Measurements from ENCODE around the gene RNF123.

The RNF123 gene

DNA sequence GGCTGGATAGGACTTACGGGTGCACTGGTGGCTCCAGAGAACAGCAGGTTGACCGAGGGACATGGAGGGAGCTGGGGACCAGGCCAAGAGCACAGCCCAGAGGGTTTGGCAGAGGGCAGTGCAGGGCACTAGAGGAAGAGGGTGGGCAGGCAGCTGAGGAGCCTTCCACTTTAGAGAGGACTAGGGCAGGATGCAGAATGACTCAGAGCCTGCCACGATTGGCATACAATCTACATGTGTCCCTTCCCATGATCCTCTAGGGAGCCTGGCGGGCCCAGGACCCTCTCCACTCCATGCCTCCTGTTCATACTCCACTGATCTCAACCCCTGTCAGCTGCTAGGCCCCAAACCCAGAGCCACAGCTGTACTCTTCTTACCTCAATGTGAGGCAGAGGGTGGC, 29.6 kb upstream of the RNF123 start:
- DNase-seq, result no peak

DNA sequence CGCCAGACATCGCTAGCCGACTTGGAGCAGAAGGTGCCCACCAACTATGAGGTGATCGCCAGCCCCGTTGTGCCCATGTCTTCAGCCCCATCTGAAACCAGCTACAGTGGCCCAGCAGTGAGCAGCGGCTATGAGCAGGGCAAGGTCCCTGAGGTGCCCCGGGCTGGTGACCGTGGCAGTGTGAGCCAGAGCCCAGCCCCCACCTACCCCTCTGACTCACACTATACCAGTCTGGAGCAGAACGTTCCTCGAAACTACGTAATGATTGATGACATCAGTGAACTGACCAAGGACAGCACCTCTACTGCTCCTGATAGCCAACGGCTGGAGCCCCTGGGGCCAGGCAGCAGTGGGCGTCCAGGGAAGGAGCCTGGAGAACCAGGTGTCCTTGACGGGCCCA, 28.1 kb upstream of the RNF123 start:
- DNase-seq, result peak; percentile 23

DNA sequence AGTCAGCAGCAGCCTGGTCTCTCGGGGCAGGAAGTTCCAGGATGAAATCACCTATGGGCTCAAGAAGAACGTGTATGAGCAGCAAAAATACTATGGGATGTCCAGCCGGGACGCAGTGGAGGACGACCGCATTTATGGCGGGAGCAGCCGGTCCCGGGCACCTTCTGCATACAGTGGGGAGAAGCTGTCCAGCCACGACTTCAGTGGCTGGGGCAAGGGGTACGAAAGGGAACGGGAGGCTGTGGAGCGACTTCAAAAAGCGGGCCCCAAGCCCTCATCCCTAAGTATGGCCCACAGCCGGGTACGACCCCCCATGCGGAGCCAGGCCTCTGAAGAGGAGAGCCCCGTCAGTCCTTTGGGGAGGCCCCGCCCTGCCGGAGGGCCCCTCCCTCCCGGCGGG, 27.3 kb upstream of the RNF123 start:
- DNase-seq, result no peak

DNA sequence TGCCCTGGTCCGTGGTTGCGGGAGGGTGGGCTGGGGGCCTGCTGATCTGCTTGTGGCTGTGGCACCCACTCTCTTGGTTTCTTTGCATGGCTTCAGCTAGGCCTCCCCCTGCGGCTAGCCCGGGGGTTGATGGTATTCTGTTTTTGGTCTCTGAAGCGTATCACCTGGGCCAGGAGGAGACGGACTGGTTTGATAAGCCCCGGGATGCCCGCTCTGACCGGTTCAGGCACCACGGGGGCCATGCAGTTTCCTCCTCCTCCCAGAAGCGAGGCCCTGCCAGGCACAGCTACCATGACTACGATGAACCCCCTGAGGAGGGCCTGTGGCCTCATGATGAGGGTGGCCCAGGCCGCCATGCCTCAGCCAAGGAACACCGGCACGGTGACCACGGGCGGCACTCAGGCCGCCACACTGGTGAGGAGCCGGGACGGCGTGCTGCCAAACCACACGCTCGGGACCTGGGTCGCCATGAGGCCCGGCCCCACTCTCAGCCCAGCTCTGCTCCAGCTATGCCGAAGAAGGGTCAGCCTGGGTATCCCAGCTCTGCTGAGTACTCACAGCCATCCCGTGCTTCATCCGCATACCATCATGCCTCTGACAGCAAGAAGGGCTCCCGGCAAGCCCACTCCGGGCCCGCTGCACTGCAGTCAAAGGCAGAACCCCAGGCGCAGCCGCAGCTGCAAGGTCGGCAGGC, 26.5 kb upstream of the RNF123 start:
- DNase-seq, result no peak

DNA sequence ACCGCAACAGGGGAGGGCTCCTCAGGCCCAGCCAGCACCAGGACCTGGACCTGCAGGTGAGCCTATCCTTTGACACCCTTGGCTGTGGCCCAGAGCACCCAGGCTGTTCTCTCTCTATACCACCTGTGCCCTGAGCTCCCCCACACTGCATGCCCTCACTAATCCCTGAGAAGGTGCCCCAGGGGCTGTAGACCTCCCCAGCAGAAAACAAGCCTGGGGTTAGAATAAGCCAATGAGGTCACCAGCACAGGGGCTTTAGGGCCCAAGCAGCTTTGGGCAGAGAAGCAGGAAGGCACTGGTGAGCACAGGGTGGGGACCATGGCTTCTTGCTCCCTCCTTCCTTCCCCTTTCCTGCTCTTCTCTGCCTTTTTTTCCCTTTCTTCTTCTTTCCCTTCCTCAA, 25.5 kb upstream of the RNF123 start:
- no peak for DNase-seq

DNA sequence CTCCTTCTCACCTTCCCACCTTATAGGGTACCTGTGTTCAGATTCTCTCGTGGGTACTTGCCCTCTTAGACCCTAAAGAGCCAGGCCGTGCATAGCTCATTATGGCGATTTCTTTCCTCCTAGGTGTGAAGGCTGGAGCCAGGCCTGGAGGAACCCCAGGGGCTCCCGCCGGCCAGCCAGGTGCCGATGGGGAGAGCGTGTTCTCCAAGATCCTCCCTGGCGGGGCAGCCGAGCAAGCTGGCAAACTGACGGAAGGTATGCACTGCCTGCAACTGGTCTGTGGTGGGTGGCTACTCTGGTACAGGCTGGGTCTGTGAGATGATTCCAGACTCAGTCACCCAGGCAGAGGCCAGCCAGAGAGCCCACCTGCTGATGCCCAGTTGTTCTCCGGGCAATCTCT, 25.1 kb upstream of the RNF123 start:
- DNase-seq, result no peak

DNA sequence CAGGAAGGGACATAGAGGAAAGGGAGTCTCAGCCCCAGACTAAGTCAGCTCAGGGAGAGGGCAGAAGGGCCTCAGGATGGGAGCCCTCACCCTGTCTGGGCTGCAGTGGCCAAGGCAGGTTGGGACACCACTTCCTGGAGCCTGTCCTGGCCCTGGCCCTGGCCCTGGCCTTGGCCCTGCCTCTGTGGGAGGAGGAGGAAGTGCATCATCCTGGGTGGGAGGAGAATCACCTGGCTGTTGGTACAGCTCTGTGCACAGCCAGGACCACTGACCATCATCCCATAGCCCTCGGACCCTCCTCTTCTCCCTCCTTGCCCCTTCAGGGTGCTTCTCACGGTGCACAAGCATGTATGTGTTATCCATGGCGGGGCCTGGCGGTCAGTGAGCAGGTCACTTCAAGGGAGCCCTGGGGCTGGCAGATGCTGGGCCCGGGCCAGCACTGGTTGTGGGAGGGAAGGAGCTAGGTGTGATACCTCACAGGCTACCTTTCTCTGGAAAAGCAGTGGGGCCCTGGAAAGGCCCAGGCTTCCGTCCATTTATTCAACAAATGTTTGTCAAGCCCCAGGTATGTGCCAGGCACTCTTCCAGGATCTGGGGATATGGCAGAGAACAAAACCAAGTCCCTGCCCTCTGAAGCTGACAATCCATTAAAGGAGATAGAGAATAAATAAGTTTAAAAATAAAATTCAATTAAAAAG, 23.4 kb upstream of the RNF123 start:
- no peak for DNase-seq

DNA sequence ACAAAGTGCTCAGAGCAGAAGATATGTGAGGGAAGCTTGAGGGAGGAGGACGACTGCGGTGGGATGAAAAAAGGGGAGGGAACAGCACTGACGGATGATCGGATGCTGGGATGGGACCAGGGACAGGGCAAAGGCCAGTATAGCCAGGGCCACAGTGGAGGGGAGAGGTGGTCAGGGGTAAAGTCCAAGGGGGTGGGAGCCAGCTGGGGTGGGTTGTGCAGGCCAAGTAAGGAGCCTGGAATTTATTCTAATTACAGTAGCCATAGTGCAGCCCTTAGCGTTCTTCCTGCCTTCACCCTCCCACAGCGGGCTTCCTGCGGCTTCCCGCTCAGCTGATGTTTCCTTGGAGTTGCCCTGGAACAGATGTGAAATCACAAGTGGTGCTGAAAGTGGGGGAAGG, 22.8 kb upstream of the RNF123 start:
- DNase-seq, result no peak

DNA sequence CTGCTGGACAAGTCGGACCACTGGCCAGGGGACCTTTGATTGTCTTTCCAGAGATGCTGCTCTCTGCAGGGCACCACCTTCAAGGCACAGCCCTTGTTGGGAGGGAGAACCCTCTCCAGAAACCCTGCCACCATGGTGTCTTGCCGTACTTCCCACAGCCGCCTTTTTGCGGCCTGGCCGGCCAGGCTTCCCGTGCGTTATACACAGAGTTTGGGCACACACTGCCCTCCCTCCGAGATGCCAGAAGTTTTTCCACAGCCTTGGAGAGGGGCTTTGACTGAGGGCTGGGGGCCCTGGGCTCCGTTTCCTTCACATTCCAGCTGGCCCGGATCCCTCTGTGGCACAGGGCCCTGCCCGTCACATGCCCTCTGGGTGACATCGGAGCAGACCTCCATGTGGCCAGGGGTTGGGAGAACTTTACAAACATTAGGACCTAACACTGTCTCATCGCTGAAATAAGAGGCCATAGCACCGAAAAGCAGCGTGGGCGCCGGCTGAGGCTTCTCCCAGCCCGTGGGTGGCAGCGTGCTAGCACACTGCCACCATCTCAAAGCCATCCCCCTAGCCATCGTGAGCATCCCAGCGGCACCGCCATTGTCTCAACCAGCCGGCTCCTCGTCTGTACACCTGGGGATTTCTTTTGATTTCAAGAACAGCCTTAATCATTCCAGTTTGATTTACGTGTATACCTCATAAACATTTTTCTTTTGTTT, 21.5 kb upstream of the RNF123 start:
- no peak for DNase-seq

DNA sequence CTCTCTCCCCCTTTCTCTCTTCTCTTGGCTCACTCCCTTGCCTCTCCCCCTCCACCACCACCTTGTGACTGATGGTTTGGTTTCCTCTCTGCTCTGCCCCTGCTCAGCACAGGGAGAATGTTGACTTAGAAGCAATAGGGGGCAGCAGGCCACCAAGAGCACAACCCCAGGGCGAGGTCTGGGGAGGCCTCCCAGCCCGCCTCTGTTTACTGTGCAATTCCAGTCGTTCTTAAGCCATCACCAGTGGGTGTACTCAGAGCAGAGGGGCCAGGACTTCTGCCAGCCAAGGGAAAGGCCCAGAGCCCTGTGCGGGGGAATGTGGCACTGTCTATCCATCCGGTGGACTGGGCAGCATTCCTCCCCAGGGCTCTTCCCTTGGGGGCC, 21.0 kb upstream of the RNF123 start:
- DNase-seq, result peak; percentile 29

DNA sequence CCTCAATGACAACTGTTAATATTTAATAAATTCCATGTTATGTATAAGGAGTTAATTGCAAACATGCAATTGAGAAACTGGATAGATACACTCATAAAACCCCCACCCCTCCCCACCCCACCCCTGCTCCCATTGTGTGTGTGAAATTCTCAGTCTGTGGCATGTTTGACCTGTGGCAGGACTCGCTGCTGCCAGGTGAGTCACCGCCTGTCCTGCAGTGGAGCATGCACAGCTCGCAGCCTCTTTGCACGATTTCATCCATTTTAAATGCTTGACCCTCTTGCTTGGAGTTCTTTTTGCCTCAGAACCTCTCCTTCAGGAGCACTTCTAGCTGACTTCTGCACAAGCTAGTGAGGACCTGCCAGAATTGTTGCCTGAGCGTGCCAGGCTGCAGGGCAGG, 20.5 kb upstream of the RNF123 start:
- peak; percentile 41 for DNase-seq

DNA sequence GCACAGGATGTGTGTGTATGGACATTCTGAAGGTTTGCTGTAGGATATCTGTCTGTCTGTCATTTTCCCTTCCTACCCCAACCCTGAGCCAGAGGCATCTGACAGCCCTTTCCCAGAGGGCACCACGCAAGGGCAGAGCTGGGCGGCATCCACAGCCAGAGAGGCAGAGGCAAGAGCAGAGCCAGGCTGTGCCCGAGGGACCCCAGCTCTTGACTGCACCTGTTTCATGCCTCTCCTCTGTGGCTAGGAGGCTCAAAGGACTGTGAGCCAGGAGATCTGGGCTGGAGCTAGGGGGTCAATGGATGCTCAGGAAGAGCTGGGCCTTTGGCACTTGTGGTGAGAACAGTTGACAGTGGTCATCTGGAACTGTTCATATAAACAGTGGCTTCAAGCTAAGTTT, 20.0 kb upstream of the RNF123 start:
- DNase-seq, result no peak

DNA sequence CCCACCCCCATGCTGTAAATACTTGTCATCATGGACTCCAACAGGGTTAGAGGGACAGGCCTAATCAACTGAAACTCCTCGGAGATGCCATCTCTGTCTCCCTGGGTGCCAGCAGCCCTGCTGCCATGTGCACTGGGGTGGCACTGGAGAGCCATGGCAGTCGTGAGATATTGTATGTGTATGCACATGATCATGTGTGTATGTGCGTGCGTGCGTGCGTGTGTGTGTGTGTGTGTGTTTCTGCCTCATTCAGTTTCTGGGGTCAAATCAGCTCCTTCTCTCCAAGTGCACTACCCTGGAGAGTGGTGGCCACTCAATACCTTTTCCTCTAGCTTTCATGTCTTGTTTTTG, 18.4 kb upstream of the RNF123 start:
- no peak for DNase-seq

DNA sequence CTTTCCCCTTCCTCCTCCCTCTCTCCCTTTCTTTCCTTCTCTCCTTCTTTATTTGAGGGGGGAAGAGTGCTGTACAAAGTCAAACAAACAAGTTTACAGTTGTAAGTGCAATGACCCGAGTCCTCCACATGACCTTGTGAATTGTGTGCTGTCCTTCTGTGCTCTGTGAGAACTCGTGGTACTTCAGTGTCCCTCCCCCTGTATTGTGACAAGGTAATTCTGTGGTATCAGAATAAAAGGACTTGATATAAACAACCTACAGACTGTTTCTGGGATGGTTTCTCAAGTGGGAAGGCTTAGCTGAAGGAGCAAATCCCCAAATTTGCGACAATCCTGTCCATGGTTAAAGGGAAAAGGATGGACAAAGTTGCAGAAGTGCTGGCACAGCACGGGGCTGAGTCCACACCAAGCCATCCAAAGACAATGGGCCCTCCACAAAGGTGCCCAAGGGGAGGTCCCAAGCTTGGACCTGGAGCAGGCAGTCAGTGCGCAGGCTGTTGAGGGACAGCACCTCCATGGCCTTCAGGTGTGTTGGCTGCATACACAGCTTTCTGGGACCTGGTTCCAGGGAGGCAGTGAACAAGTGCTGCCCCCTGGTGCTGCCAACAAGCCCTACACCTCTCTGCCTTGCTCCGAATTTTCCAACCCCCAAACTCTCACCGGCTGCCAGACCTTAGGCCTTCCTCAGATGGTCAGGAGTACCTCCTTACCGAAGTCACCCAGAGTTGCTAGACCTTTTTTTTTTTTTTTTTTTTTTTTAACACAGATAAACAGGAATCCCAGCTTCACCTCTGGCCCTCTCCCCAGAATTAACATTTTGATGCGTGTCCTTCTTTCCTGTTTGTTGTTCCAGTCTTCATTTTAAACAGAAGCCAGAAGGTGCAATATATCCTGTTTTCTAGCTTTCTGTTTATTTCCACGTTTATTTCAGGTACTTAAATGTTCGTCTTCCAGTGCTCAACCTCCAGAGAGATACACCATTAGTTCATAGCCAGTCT, 17.8 kb upstream of the RNF123 start:
- peak; percentile 64 for DNase-seq

DNA sequence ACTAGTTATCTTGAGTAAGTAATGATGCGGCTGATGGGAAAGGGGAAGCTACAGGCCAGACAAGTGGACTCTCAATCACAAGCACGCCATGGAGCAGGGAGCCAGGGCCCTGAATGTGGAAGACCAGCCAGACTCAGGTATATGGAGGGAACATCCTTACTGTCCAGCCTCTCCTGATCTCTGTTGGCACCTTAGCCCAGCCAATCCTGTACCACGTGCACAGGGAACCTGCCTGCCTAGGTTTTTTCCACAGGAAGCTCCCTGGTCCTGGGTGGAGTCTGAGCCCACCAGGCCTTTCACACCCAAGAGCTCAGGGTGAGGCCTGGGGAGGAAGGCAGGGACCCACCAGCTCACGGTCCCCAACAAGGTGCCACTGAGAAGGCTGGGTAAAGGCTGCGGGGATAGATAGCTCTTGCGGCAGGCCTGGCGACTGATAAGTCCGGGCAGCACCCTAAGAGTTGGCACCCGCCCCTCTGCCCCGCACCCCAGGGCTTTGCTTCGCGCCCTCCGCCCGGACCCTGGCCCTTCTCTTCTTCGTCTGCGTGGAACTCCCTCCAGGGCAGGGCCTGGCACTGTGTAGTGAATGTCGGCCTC, 16.1 kb upstream of the RNF123 start:
- DNase-seq, result no peak

DNA sequence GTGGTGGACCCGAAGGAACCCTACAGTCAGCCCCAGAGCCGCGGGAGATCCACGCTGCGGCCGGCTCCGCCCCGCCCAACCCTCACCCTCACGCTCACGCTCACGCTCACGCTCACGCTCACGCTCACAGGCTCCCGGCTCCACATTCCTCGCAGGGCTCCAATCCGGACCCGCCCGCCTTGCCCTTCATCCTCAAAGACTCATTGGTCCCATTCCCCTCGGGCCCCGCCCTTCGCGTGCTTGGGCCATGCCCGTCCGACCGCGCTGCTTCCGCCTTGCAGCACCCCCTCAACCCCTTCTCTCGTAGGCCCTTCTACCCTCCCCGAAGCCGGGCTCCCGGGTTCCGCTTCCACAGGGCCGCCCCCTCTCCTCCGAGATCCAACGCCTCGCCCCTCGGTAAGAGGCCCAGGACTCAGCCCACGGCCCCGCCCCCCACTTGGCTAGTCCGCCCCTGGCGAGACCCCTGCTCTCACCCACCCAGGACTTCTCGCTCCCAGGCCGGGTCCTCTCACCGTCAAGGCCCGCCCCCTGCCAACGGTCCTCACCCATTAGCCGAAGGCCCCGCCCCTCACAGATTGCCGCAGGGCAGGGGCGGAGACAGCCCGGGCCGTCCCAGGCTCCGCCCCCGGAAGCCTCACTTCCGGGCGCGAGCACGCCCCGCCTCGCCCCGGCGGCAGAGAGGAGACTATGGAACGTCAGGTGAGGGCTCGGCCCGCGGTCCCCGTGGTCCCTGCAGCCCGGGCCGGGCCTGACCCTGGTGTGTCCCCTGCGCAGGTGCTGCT, 15.5 kb upstream of the RNF123 start, which contains the start of gene APEH:
APEH (plus strand) TSS at position 637 of the 782 bp plus-strand sequence; CDS start at position 688, 51 bp downstream.
- peak; percentile 99 for DNase-seq

DNA sequence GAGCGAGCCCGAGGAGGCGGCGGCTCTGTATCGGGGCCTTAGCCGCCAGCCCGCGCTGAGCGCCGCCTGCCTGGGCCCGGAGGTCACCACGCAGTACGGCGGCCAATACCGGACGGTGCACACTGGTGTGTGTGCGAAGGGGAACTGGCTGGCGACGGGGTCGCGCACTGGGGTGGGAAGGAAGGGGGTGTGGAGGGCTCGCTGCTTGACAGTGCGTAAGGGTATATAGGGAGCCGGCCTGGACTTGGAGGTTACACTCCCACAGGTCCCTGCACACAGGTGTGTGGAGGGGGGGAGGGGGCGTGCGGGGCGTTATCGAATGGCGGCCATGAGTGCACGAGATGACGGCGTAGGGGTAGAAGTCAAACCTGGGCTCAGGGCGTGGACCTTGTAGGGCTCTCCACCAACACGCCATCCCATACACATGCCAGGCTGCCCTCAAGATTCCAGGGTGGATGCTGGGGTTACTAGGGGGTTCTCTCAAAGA, 14.8 kb upstream of the RNF123 start:
- no peak for DNase-seq

DNA sequence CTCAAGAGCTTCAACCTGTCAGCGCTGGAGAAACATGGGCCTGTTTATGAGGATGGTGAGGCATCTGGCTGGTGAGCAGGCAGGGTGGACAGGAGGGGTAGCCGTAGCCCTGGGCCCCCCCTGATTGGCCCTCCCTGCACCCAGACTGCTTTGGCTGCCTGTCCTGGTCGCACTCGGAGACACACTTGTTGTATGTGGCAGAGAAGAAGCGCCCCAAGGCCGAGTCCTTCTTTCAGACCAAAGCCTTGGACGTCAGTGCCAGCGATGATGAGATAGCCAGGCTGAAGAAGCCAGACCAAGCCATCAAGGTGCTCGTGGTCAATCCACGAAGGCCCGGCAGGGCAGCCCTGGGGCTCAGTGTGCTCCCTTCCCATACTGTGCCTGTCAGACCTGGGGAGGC, 13.4 kb upstream of the RNF123 start:
- DNase-seq, result no peak

DNA sequence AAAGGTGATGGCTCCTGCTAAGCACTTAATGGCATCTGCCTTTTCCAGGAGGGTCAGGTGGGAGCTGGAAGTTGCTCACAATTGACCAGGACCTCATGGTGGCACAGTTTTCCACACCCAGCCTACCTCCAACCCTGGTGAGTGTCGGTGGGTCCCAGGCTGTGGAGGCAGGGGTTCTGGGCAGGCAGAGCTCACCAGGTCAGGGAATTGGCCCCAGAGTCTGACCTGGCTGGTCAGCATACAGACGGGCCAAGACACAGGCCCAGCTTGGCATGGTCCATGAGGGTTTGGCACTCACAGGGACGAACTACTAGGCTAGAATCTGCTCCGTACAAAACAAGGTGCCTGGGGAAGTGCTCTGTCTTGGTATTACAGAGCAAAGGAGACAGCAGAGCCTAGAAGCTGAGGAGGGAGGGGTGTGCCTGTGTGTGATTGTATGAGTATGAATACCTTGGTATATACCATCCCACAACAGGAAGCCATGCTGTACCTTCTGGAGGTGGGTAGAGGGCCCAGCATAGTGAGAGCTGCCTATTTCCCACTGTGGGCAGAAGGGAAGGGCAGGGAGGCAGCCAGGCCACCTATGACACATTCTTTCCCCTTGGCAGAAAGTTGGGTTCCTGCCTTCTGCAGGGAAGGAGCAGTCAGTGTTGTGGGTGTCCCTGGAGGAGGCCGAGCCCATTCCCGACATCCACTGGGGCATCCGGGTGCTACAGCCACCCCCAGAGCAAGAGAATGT, 8.7 kb upstream of the RNF123 start:
- DNase-seq, result no peak

DNA sequence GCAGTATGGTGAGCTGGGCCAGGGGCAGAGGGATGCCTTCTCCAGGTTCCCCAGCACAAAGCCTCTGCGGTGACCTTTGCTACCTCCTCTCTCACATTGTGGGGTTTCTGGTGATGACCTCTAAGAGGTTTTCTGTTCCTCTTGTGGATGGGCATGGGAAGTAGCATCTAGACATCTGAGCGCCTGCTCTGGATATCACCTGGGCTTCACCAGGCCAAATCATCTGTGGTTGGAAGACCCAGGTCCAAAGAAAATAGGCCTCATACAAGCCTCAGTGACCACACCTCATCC, 8.2 kb upstream of the RNF123 start:
- DNase-seq, result no peak

DNA sequence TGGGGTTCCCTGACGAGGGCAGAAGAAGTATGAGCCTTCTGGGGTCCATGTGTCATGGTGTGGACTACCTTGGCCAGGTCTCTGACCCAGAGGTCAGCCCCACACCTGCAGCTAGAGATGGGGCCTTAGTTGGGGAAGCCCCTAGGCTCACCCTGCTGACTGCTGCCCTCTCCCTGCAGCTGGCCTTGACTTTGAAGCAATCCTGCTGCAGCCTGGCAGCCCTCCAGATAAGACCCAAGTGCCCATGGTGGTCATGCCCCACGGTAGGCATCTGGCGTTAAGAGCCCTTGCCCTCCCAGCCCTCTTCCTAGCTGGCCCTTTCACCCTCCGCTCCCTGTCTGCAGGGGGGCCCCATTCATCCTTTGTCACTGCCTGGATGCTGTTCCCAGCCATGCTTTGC, 7.8 kb upstream of the RNF123 start:
- DNase-seq, result no peak

All from EL (cell line).